ENCODE results near the gene PARP6. TPM values are rescaled to one million over a fixed set of nuclear protein-coding genes. Genes with fewer than 3 reads are reported as not detected.

Gene PARP6
- polyA plus RNA-seq, 3 donors = 12.9 to 165 (median 13.5) TPM

DNA sequence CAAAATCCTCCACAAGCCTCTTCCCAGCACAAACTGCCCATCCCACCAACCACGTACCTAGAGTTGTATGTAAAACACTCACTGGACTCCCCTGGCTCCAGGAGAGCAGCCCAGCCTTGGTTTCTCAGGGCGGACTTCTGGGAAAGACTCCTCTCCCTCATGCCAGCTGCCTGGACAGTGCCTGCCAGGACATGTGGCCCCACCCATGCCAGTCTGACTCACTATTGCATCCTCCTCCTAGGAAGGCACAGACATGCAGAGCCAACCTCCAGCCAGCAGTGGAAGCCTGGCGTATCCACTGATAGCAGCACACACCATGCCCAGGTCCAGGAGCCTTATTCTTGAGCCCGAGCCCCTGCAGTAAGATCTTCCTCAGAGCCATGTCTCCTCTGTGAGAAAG, 50.0 kb downstream of the PARP6 start:
- H3K9me3 Mint-ChIP-seq = no peaks in the 10 kb centered on the region
- peaks cover 100% of the 10 kb centered on the region for H4K20me1 ChIP-seq (ENCODE audit: insufficient read depth, low read length)
- H3K9ac ChIP-seq (ENCODE audit: insufficient read depth, low read length, poor library complexity, severe bottlenecking) = peak overlapping the region; percentile 35
- TF ChIP-seq, protein P1, sequence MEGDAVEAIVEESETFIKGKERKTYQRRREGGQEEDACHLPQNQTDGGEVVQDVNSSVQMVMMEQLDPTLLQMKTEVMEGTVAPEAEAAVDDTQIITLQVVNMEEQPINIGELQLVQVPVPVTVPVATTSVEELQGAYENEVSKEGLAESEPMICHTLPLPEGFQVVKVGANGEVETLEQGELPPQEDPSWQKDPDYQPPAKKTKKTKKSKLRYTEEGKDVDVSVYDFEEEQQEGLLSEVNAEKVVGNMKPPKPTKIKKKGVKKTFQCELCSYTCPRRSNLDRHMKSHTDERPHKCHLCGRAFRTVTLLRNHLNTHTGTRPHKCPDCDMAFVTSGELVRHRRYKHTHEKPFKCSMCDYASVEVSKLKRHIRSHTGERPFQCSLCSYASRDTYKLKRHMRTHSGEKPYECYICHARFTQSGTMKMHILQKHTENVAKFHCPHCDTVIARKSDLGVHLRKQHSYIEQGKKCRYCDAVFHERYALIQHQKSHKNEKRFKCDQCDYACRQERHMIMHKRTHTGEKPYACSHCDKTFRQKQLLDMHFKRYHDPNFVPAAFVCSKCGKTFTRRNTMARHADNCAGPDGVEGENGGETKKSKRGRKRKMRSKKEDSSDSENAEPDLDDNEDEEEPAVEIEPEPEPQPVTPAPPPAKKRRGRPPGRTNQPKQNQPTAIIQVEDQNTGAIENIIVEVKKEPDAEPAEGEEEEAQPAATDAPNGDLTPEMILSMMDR (IDR thresholded peaks at IDR 0.05) = no peak
- DNase-seq = peak; percentile 38 to 71 (median 54)
- no peak overlapping the region for H2AFZ ChIP-seq (ENCODE audit: insufficient read depth, low read depth, low read length, poor library complexity, severe bottlenecking)
- peaks cover 64 to 76% of the 10 kb centered on the region in 2 donors for H3K4me1 ChIP-seq (ENCODE audit: control insufficient read depth in 1 of 2, insufficient read depth in 2 of 2, low read length in 2 of 2)
- peaks cover 100% of the 10 kb centered on the region for H3K79me2 ChIP-seq (ENCODE audit: insufficient read depth, low read length)
- H3K36me3 ChIP-seq (replicated peaks in 1 of 2; ENCODE audit: control insufficient read depth in 1 of 2, insufficient read depth in 2 of 2, low read length in 2 of 2) = peaks cover 32 to 76% of the 10 kb centered on the region in 2 donors
- H3K27ac ChIP-seq (ENCODE audit: low read depth in 1 of 2, low read length in 2 of 2) = peak overlapping the region; percentile 40 to 82
- 78% methylated on average over 4 of the region's 4 CpGs for WGBS (ENCODE audit: insufficient coverage)
- H3K27me3 ChIP-seq (ENCODE audit: control insufficient read depth in 2 of 2, insufficient read depth in 2 of 2, low read length in 2 of 2) = no peaks in the 10 kb centered on the region
- H3K4me3 Mint-ChIP-seq = no peak overlapping the region
- H3K9me3 ChIP-seq (replicated peaks in 1 of 2; ENCODE audit: control insufficient read depth in 1 of 2, insufficient read depth in 1 of 2, low read length in 2 of 2) = no peaks in the 10 kb centered on the region
- H3K4me3 ChIP-seq (replicated peaks in 1 of 3; ENCODE audit: low read depth in 2 of 3, low read length in 3 of 3) = no peak overlapping the region
- peak overlapping the region; percentile 11 for H3K4me2 ChIP-seq (replicated peaks; ENCODE audit: extremely low read depth, low read length, poor library complexity, severe bottlenecking)
- intact Hi-C loops (cut with micrococcal nuclease) = loop anchor here in 1 of 2 donors (5.0 kb wide), 1 partner anchor 35 kb away; no protein-coding TSS in a partner anchor
- H3K27me3 Mint-ChIP-seq (ENCODE audit: low read depth in 3 of 3) = no peaks in the 10 kb centered on the region
- H3K4me1 Mint-ChIP-seq = peaks cover 64% of the 10 kb centered on the region
- H3K27ac Mint-ChIP-seq = peak overlapping the region; percentile 83 to 89 (median 87)
- H3K36me3 Mint-ChIP-seq = peaks cover 60 to 81% of the 10 kb centered on the region in 2 donors

DNA sequence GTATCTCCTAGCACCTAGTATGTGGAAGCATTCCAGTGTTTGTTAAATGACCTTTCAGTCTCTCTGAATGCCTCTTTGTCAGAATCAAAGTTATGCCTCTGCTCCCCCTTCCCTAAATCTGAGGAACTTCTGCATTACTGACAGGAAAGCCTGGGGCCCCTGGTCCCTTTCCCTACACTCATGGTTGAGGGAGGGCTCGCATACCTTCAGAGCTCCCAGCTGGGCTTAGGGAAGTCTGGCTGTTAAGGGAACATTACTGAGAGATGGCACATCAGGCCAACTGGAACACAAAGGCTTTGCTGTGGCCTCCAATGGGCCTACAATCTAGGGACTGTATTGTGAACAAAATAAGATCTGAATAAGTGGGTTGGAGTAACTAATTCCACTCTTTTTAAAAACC, 51.7 kb downstream of the PARP6 start:
- H3K4me1 Mint-ChIP-seq = peaks cover 50% of the 10 kb centered on the region
- Histone ChIP-seq H3K27me3 (ENCODE audit: control insufficient read depth in 2 of 2, insufficient read depth in 2 of 2, low read length in 2 of 2) (no peaks in the 10 kb centered on the region), H2AFZ (ENCODE audit: insufficient read depth, low read depth, low read length, poor library complexity, severe bottlenecking) (no peak overlapping the region), H3K9me3 (replicated peaks in 1 of 2; ENCODE audit: control insufficient read depth in 1 of 2, insufficient read depth in 1 of 2, low read length in 2 of 2) (no peaks in the 10 kb centered on the region), H3K79me2 (ENCODE audit: insufficient read depth, low read length) (peaks cover 100% of the 10 kb centered on the region), H3K4me3 (replicated peaks in 1 of 3; ENCODE audit: low read depth in 2 of 3, low read length in 3 of 3) (peak overlapping the region in 1 of 3 experiments; percentile 26), H4K20me1 (ENCODE audit: insufficient read depth, low read length) (peaks cover 100% of the 10 kb centered on the region), H3K9ac (ENCODE audit: insufficient read depth, low read length, poor library complexity, severe bottlenecking) (peak overlapping the region; percentile 29), H3K27ac (ENCODE audit: low read depth in 1 of 2, low read length in 2 of 2) (peak overlapping the region; percentile 45 to 82), H3K4me2 (replicated peaks; ENCODE audit: extremely low read depth, low read length, poor library complexity, severe bottlenecking) (peak overlapping the region; percentile 56), H3K36me3 (replicated peaks in 1 of 2; ENCODE audit: control insufficient read depth in 1 of 2, insufficient read depth in 2 of 2, low read length in 2 of 2) (peaks cover 49 to 92% of the 10 kb centered on the region in 2 donors), H3K4me1 (ENCODE audit: control insufficient read depth in 1 of 2, insufficient read depth in 2 of 2, low read length in 2 of 2) (peaks cover 47 to 58% of the 10 kb centered on the region in 2 donors)
- H3K36me3 Mint-ChIP-seq = peaks cover 69 to 92% of the 10 kb centered on the region in 2 donors
- H3K27me3 Mint-ChIP-seq (ENCODE audit: low read depth in 3 of 3) = no peaks in the 10 kb centered on the region
- H3K4me3 Mint-ChIP-seq = peak overlapping the region; percentile 43 to 61
- no CpG with 5 or more reads among the region's 1 CpG for WGBS (ENCODE audit: insufficient coverage)
- H3K9me3 Mint-ChIP-seq = no peaks in the 10 kb centered on the region
- peak in 2 of 3 donors; percentile 37 to 42 for DNase-seq
- peak overlapping the region; percentile 64 to 95 (median 89) for H3K27ac Mint-ChIP-seq
- intact Hi-C loops (cut with micrococcal nuclease) = loop anchor here in 1 of 2 donors (5.0 kb wide), 1 partner anchor 37 kb away; no protein-coding TSS in a partner anchor
- TF ChIP-seq, protein P1 (IDR thresholded peaks at IDR 0.05) = no peak

All from CD14-positive monocyte (primary cell).